ENCODE data around the gene TSPOAP1.

Gene TSPOAP1

GRCh38 chr17:58327363-58328194 is 1.0 kb downstream of the TSPOAP1 start:
- no peak for DNase-seq (ENCODE audit: low read depth)

DNA sequence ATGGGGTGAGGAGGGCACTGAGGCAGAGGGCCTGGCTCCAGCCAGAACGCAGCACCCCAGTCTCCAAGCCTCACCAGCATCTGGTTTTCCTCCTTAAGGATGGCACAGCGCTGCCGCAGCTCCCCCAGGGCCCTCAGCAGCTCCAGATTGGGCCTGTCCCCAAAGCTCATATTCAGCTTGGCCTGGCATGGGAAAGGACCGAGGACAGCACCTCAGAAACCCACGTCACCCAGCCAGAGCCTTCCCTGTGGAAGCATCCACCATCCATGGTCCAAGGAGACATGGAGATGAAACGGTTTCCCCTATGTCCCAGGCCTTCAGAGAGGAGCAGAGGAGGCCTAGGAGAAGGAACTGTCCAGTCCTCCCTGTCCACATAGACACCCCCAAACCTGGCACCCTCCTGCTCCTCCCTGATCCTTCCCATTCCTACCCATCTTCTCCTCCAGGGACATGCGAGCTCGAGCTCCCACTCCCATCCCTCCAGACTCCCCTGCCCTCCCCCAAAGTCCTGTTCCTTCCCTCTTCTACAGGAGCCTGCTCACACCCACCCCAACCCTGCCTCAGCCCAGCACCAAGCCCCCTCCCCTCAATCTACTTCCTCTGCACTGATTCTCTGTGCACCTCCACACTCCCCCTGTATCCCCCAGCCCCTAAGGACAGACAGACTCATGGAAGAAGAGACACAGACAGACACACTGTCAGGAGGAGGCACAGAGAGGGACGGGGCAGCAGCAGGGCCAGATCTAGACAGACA is 1.8 kb downstream of the TSPOAP1 start:
- no peak for DNase-seq (ENCODE audit: low read depth)

GRCh38 chr17:58325976-58326468 is 2.6 kb downstream of the TSPOAP1 start:
- DNase-seq (ENCODE audit: low read depth) = no peak

DNA sequence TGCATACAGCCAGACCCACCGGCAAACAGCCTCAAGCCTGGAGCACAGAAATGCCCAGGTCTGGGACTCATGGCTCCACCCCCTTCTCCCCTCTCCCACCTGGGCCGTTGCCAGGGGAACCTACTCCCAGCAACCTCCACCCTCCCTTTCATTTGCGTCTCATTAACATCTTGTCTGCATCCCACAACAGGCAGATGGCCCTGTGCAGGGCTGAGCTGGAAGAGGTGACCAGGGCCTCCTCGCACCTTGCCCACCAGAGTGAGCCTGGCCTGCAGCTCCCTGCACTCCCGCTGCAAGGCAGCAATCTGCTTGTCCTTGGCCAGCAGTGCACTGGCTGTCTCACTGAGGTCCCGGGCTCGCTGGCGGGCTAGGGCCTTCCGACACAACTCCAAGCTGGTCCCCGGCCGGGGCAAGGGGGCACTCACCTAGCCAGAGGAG is 3.3 kb downstream of the TSPOAP1 start:
- DNase-seq (ENCODE audit: low read depth) = no peak

GRCh38 chr17:58324409-58325288 is 3.9 kb downstream of the TSPOAP1 start:
- no peak for DNase-seq (ENCODE audit: low read depth)

- DNase-seq (ENCODE audit: low read depth) = no peak
These were observed 4.6 kb downstream of the TSPOAP1 start for GRCh38 chr17:58324056-58324408.

DNA sequence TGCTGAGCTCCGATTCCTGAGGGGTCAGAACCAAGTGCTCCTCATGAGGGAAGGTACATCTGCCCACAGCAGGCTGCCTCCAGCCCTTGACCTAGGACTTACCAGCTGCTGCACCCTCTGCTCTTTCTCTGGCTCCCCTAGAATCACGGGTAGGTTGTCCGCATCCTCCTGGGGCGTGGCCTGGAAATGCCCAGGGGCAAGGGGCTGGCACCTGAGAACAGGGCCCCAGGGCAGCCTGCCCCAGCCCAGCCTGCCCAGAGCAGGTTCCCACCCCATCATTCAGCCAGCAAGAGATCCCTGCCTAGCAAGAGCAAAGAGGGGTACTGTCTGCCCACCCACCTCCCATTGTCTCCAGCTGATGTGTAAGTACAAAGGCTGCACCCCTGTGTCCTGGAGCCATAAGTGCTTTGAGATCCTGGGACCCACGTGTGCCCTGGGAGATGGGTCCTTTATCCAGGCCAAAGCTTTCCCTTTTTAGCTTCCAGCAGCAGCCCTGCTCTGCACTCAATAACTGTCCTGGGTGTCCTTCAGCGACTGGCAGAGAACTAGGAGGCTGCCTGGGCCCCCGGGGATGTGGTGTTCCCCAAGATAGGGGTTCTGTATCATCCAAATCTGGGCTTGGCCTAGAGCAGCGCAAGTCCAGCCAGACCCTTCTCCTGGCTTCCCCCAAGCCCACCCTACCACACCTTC is 5.1 kb downstream of the TSPOAP1 start:
- DNase-seq (ENCODE audit: low read depth) = no peak

DNA sequence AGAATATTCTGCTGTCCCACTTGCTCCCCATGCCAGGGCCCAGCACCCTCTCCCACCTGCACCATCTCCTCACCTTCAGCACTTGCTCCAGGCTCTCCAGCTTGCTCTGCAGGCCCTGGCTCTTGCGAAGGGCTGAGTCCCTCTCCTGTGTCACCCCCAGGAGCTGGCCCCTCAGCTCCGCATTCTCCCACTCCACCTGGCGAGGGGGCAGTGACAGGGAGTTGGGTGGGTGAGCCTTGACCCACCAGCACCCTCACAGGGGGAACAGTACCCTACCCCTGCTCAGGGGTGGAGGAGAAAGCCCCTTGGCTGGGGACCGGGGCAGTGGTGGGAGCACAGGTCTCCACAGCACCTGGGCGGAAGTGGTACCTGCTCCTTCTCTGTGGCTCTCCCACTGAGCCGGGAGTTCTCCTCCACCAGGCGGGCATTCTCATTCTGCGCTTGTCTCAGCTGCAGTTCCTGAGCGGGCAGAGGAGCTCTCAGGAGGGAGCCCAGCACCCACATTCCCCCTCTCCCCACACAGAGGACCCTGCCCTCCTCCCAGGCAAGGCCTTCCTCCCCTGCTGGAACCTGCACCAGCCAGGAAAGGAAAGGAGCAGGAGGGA is 5.9 kb downstream of the TSPOAP1 start:
- no peak for DNase-seq (ENCODE audit: low read depth)

DNA sequence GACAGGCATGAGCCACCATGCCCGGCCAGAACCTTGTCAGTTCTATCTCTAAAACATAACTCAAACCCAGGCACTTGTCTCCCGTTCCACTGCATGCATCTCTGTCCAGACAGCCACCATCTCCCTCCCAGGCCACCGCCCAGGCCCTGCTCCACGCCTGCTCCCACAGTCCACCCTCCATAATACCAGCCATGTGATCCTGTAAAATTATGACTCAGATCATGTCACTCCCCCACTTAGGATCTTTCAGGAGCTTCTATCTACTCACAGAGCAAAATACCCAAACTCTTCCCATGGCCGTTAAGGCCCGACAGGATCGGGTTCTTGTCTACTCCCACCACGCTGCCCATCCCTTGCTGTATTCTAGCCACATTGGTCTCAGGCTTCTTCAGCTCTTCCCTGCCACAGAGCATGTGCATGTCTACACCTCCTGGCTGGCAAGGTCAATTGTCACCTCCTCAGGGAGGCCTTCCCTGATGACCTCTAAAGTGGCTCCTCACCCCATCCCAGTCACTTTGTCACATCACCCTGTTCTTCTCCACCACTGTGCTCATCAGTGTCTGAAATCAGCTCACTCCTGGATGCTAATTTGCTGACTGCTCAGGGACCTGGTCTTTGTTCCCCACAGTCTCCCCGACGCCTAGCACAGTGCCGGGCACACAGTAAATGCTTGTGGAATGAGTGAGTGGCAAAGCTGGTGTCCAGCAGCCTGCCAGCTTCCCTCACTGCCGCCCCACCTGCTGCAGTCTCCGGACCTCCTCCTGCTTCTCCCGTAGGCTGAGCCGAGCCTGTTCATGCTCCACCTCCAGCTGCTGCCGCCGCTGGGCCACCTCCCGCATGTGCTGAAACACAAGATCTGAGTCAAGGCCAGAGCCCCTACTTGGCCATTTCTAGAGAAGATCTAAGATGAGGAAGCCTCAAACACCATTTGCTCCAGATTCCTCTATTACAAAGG is 6.7 kb downstream of the TSPOAP1 start:
- DNase-seq (ENCODE audit: low read depth) = no peak

GRCh38 chr17:58320570-58321323 is 7.8 kb downstream of the TSPOAP1 start:
- DNase-seq (ENCODE audit: low read depth) = no peak

- DNase-seq (ENCODE audit: low read depth) = no peak
These were observed 8.4 kb downstream of the TSPOAP1 start for GRCh38 chr17:58320163-58320558.

- no peak for DNase-seq (ENCODE audit: low read depth)
These were observed 9.1 kb downstream of the TSPOAP1 start for GRCh38 chr17:58319173-58320162.

DNA sequence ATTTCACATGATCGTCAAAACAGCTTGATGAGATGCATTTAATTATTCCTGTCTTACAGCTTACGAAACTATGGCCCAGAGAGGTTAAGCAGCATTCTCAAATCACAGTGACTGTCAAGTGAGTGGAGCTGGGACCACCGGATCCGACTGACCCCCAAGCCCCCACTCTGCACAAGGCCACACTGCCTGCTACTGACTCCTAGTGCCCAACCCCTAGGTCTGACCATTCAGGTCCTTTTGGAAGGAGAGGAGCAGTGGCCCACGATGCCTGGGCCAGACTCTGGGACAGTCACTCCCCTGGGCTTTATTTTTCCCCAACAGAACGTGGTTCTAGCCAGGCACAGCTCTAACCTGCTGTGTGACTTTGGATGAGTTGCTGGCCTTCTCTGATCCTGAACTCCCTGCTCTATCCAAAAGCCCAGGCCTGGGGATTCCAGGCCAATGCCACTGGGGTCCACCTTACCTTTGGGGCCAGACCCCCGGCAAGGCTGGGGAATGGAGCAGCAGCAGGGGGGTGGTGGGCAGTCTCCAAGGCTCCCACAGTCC is 9.9 kb downstream of the TSPOAP1 start:
- DNase-seq (ENCODE audit: low read depth) = no peak

- DNase-seq (ENCODE audit: low read depth) = no peak
These were observed 10.5 kb downstream of the TSPOAP1 start for GRCh38 chr17:58318065-58318481.

GRCh38 chr17:58317421-58318064 is 11.1 kb downstream of the TSPOAP1 start:
- DNase-seq (ENCODE audit: low read depth) = no peak

- no peak for DNase-seq (ENCODE audit: low read depth)
These were observed 12.2 kb downstream of the TSPOAP1 start for GRCh38 chr17:58316260-58316960.

GRCh38 chr17:58315750-58316149 is 12.8 kb downstream of the TSPOAP1 start:
- no peak for DNase-seq (ENCODE audit: low read depth)
